GM20000 (cell line): ENCODE data around the gene LCN10.

Experiments used
- DNase-seq: peaks from one replicate; pipeline ENCODE4 v3.0.0; 2012; ENCODE audit warnings: low spot score
- CTCF ChIP-seq: IDR thresholded peaks from 2 replicates; pipeline ENCODE4 v1.5.1; 2012; ENCODE audit warnings: mild to moderate bottlenecking, control low read depth; ENCODE audit errors: extremely low read depth, missing control alignments

LCN10 gene

GRCh38 chr9:136741883-136742571, 713 bp downstream of the LCN10 start:
- DNase-seq: peak; percentile 92
- TF ChIP-seq CTCF: no peak

- DNase-seq: no peak
- no peak for TF ChIP-seq CTCF
These were observed 1.5 kb downstream of the LCN10 start for GRCh38 chr9:136740971-136741882.

GRCh38 chr9:136740491-136740890, 2.2 kb downstream of the LCN10 start:
- no peak for TF ChIP-seq CTCF

GRCh38 chr9:136740069-136740468, 2.7 kb downstream of the LCN10 start:
- no peak for TF ChIP-seq CTCF
- no peak for DNase-seq

More at GRCh38 chr9:136740491-136740890, 2.2 kb downstream of the LCN10 start:
- no peak for DNase-seq

- TF ChIP-seq CTCF: no peak
- DNase-seq: no peak
These were observed 3.2 kb downstream of the LCN10 start for GRCh38 chr9:136739509-136739908.

GRCh38 chr9:136738960-136739359, 3.8 kb downstream of the LCN10 start:
- TF ChIP-seq CTCF: no peak
- no peak for DNase-seq

- DNase-seq: no peak
- no peak for TF ChIP-seq CTCF
These were observed 6.8 kb downstream of the LCN10 start for GRCh38 chr9:136735812-136736480.
